ENCODE measurements around the gene STK25.

STK25 gene

GRCh38 chr2:241489088-241489487 is 19.3 kb downstream of the STK25 start:
- peaks cover 52% of the 10 kb centered on the region for H3K36me3 ChIP-seq (ENCODE audit: control insufficient read depth, insufficient read depth, low read length, severe bottlenecking)
- no peaks in the 10 kb centered on the region for H3K27me3 ChIP-seq (replicated peaks; ENCODE audit: control insufficient read depth, insufficient read depth, low read length)
- H3K9me3 ChIP-seq (ENCODE audit: control insufficient read depth, low read length) = no peaks in the 10 kb centered on the region
- H3K9ac ChIP-seq (ENCODE audit: low read length) = no peak overlapping the region
- H3K4me1 ChIP-seq (ENCODE audit: control insufficient read depth, insufficient read depth, low read length) = no peaks in the 10 kb centered on the region
- no peak overlapping the region for H3K4me3 ChIP-seq (ENCODE audit: low read length)
- DNase-seq (ENCODE audit: low read depth) = no peak

GRCh38 chr2:241485172-241485911 is 23.0 kb downstream of the STK25 start:
- no peaks in the 10 kb centered on the region for H3K27me3 ChIP-seq (replicated peaks; ENCODE audit: control insufficient read depth, insufficient read depth, low read length)
- DNase-seq (ENCODE audit: low read depth) = no peak
- H3K9ac ChIP-seq (ENCODE audit: low read length) = no peak overlapping the region
- peaks cover 31% of the 10 kb centered on the region for H3K36me3 ChIP-seq (ENCODE audit: control insufficient read depth, insufficient read depth, low read length, severe bottlenecking)
- no peak overlapping the region for H3K4me3 ChIP-seq (ENCODE audit: low read length)
- H3K4me1 ChIP-seq (ENCODE audit: control insufficient read depth, insufficient read depth, low read length) = no peaks in the 10 kb centered on the region
- no peaks in the 10 kb centered on the region for H3K9me3 ChIP-seq (ENCODE audit: control insufficient read depth, low read length)

GRCh38 chr2:241483305-241483704 is 25.1 kb downstream of the STK25 start:
- H3K27me3 ChIP-seq (replicated peaks; ENCODE audit: control insufficient read depth, insufficient read depth, low read length) = no peaks in the 10 kb centered on the region
- no peaks in the 10 kb centered on the region for H3K9me3 ChIP-seq (ENCODE audit: control insufficient read depth, low read length)
- no peak overlapping the region for H3K9ac ChIP-seq (ENCODE audit: low read length)
- DNase-seq (ENCODE audit: low read depth) = no peak
- no peak overlapping the region for H3K4me3 ChIP-seq (ENCODE audit: low read length)
- no peaks in the 10 kb centered on the region for H3K4me1 ChIP-seq (ENCODE audit: control insufficient read depth, insufficient read depth, low read length)
- H3K36me3 ChIP-seq (ENCODE audit: control insufficient read depth, insufficient read depth, low read length, severe bottlenecking) = peaks cover 40% of the 10 kb centered on the region

GRCh38 chr2:241482126-241482955 is 26.0 kb downstream of the STK25 start:
- no peaks in the 10 kb centered on the region for H3K9me3 ChIP-seq (ENCODE audit: control insufficient read depth, low read length)
- no peak overlapping the region for H3K4me3 ChIP-seq (ENCODE audit: low read length)
- H3K36me3 ChIP-seq (ENCODE audit: control insufficient read depth, insufficient read depth, low read length, severe bottlenecking) = peaks cover 49% of the 10 kb centered on the region
- no peaks in the 10 kb centered on the region for H3K27me3 ChIP-seq (replicated peaks; ENCODE audit: control insufficient read depth, insufficient read depth, low read length)
- no peak for DNase-seq (ENCODE audit: low read depth)
- no peak overlapping the region for H3K9ac ChIP-seq (ENCODE audit: low read length)
- no peaks in the 10 kb centered on the region for H3K4me1 ChIP-seq (ENCODE audit: control insufficient read depth, insufficient read depth, low read length)

GRCh38 chr2:241481687-241482086 is 26.7 kb downstream of the STK25 start:
- Histone ChIP-seq H3K9ac (ENCODE audit: low read length) (no peak overlapping the region), H3K27me3 (replicated peaks; ENCODE audit: control insufficient read depth, insufficient read depth, low read length) (no peaks in the 10 kb centered on the region), H3K4me1 (ENCODE audit: control insufficient read depth, insufficient read depth, low read length) (no peaks in the 10 kb centered on the region), H3K9me3 (ENCODE audit: control insufficient read depth, low read length) (no peaks in the 10 kb centered on the region), H3K36me3 (ENCODE audit: control insufficient read depth, insufficient read depth, low read length, severe bottlenecking) (peaks cover 48% of the 10 kb centered on the region), H3K4me3 (ENCODE audit: low read length) (no peak overlapping the region)
- DNase-seq (ENCODE audit: low read depth) = no peak

- Histone ChIP-seq H3K4me1 (ENCODE audit: control insufficient read depth, insufficient read depth, low read length) (no peaks in the 10 kb centered on the region), H3K4me3 (ENCODE audit: low read length) (no peak overlapping the region), H3K27me3 (replicated peaks; ENCODE audit: control insufficient read depth, insufficient read depth, low read length) (no peaks in the 10 kb centered on the region), H3K36me3 (ENCODE audit: control insufficient read depth, insufficient read depth, low read length, severe bottlenecking) (peaks cover 40% of the 10 kb centered on the region), H3K9me3 (ENCODE audit: control insufficient read depth, low read length) (no peaks in the 10 kb centered on the region), H3K9ac (ENCODE audit: low read length) (no peak overlapping the region)
- DNase-seq (ENCODE audit: low read depth) = no peak
Observed at GRCh38 chr2:241479026-241479898, 29.1 kb downstream of the STK25 start.

- no peak for DNase-seq (ENCODE audit: low read depth)
- Histone ChIP-seq H3K4me3 (ENCODE audit: low read length) (no peak overlapping the region), H3K4me1 (ENCODE audit: control insufficient read depth, insufficient read depth, low read length) (no peaks in the 10 kb centered on the region), H3K27me3 (replicated peaks; ENCODE audit: control insufficient read depth, insufficient read depth, low read length) (no peaks in the 10 kb centered on the region), H3K36me3 (ENCODE audit: control insufficient read depth, insufficient read depth, low read length, severe bottlenecking) (peaks cover 30% of the 10 kb centered on the region), H3K9me3 (ENCODE audit: control insufficient read depth, low read length) (no peaks in the 10 kb centered on the region), H3K9ac (ENCODE audit: low read length) (no peak overlapping the region)
Observed at GRCh38 chr2:241478166-241478565, 30.2 kb downstream of the STK25 start.

- Histone ChIP-seq H3K4me3 (ENCODE audit: low read length) (no peak overlapping the region), H3K27me3 (replicated peaks; ENCODE audit: control insufficient read depth, insufficient read depth, low read length) (no peaks in the 10 kb centered on the region), H3K36me3 (ENCODE audit: control insufficient read depth, insufficient read depth, low read length, severe bottlenecking) (peaks cover 30% of the 10 kb centered on the region), H3K9me3 (ENCODE audit: control insufficient read depth, low read length) (no peaks in the 10 kb centered on the region), H3K9ac (ENCODE audit: low read length) (no peak overlapping the region), H3K4me1 (ENCODE audit: control insufficient read depth, insufficient read depth, low read length) (no peaks in the 10 kb centered on the region)
- no peak for DNase-seq (ENCODE audit: low read depth)
Observed at GRCh38 chr2:241475267-241475666, 33.1 kb downstream of the STK25 start.

GRCh38 chr2:241473399-241473798 is 35.0 kb downstream of the STK25 start:
- Histone ChIP-seq H3K4me1 (ENCODE audit: control insufficient read depth, insufficient read depth, low read length) (no peaks in the 10 kb centered on the region), H3K36me3 (ENCODE audit: control insufficient read depth, insufficient read depth, low read length, severe bottlenecking) (peaks cover 27% of the 10 kb centered on the region), H3K4me3 (ENCODE audit: low read length) (no peak overlapping the region), H3K9me3 (ENCODE audit: control insufficient read depth, low read length) (no peaks in the 10 kb centered on the region), H3K9ac (ENCODE audit: low read length) (no peak overlapping the region), H3K27me3 (replicated peaks; ENCODE audit: control insufficient read depth, insufficient read depth, low read length) (no peaks in the 10 kb centered on the region)
- DNase-seq (ENCODE audit: low read depth) = no peak

GRCh38 chr2:241469746-241470145 is 38.6 kb downstream of the STK25 start:
- no peaks in the 10 kb centered on the region for H3K4me1 ChIP-seq (ENCODE audit: control insufficient read depth, insufficient read depth, low read length)
- peaks cover 21% of the 10 kb centered on the region for H3K36me3 ChIP-seq (ENCODE audit: control insufficient read depth, insufficient read depth, low read length, severe bottlenecking)
- no peaks in the 10 kb centered on the region for H3K27me3 ChIP-seq (replicated peaks; ENCODE audit: control insufficient read depth, insufficient read depth, low read length)
- H3K9me3 ChIP-seq (ENCODE audit: control insufficient read depth, low read length) = no peaks in the 10 kb centered on the region
- H3K9ac ChIP-seq (ENCODE audit: low read length) = no peak overlapping the region
- no peak for DNase-seq (ENCODE audit: low read depth)
- H3K4me3 ChIP-seq (ENCODE audit: low read length) = no peak overlapping the region

- no peak for DNase-seq (ENCODE audit: low read depth)
- Histone ChIP-seq H3K9ac (ENCODE audit: low read length) (no peak overlapping the region), H3K4me1 (ENCODE audit: control insufficient read depth, insufficient read depth, low read length) (no peaks in the 10 kb centered on the region), H3K27me3 (replicated peaks; ENCODE audit: control insufficient read depth, insufficient read depth, low read length) (no peaks in the 10 kb centered on the region), H3K9me3 (ENCODE audit: control insufficient read depth, low read length) (no peaks in the 10 kb centered on the region), H3K36me3 (ENCODE audit: control insufficient read depth, insufficient read depth, low read length, severe bottlenecking) (peaks cover 21% of the 10 kb centered on the region), H3K4me3 (ENCODE audit: low read length) (no peak overlapping the region)
Observed at GRCh38 chr2:241468476-241468781, 40.0 kb downstream of the STK25 start.

Data from adipocyte (in vitro differentiated cells).